ENCODE measurements around the gene ACADVL.

ACADVL gene

DNA sequence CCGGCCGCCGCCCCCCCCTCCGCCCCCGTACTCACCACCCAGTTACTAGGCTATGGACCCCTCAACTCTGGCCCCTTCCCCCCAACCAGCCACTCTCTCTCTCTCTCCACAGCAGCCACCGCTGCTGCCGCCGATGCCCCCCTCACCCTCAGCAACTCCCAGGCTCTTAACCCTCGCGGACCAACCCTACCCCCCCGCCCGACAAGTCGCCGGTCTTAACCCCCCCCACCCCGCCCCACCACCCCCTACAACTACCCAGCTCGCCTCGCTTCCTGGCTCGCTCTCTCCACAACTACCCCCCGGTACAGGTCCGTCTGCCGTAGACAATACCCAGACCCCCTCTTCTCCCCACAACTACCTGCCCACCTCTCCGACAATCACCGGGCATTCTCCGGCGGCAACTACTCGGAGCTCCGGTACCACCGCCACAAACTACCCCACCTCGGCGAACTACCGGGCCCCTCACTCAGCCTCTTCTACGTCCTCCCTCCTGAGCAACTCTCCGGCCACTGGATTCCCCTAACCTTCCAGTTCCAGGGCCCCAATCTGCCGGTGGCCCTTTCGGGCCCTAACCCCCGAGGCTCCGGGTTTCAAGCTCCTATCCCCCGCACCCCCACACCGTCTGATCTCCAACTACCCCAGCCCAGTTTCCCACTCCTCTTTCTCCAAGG is 18.8 kb downstream of the ACADVL start:
- DNase-seq (ENCODE audit: extremely low read depth, low read depth): no peak
- TF ChIP-seq, protein P1, sequence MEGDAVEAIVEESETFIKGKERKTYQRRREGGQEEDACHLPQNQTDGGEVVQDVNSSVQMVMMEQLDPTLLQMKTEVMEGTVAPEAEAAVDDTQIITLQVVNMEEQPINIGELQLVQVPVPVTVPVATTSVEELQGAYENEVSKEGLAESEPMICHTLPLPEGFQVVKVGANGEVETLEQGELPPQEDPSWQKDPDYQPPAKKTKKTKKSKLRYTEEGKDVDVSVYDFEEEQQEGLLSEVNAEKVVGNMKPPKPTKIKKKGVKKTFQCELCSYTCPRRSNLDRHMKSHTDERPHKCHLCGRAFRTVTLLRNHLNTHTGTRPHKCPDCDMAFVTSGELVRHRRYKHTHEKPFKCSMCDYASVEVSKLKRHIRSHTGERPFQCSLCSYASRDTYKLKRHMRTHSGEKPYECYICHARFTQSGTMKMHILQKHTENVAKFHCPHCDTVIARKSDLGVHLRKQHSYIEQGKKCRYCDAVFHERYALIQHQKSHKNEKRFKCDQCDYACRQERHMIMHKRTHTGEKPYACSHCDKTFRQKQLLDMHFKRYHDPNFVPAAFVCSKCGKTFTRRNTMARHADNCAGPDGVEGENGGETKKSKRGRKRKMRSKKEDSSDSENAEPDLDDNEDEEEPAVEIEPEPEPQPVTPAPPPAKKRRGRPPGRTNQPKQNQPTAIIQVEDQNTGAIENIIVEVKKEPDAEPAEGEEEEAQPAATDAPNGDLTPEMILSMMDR (IDR thresholded peaks at IDR 0.05; ENCODE audit: low read depth, low read length): no peak

DNA sequence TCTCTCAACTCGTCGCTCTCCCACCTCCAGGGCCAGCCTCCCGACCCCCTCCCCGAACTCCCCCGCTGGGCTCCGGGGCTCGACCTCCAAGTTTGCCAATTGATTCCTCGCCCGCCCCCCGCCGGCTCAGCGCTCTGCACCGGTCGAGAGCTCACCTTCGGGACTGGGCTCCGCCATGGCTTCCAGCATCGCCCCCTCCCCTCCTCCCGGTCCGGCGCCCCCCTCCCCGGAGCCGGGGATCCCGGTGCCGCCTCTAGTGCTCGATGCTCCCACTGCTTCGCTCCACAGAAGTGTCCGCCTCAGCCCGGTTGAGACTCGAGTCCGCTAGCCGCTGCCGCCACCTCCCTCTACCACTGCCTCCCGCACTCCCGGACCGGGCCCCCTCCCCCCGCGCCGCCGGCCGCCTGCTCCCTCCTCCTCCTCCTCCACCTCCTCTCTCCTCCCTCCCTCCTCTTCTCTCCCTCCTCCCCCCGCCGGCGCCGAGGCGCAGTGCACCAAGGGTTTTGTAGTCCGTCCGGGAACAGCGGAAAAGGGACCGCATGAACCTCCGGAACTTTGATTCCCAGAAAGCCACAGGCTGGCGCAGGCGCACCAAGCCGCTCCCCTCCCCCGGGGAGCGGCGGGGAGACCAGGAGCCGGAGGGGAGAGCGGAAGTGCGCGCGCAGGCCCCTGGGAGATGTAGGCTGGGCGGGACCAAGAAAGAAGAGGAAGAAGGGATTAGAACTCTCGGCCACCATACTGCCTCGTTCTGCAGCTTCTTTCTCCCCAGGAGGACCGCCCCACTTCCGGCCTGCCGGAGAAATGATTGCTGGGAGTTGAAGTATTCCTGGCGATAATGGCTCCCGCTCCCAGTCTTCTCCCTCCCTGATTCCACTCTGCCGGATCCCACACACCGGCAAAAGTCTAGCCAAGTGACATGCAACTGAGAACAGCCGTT is 19.6 kb downstream of the ACADVL start, which contains the start of gene PHF23:
TSS of gene PHF23 (minus strand) at position 367 of the 937 bp plus-strand sequence. CDS start at position 189, 178 bp downstream.
- DNase-seq (ENCODE audit: extremely low read depth, low read depth): peak; percentile 99
- TF ChIP-seq, protein P1 (IDR thresholded peaks at IDR 0.05; ENCODE audit: low read depth, low read length): no peak

GRCh38 chr17:7240375-7240774 is 20.6 kb downstream of the ACADVL start:
- TF ChIP-seq, protein P1 (IDR thresholded peaks at IDR 0.05; ENCODE audit: low read depth, low read length): no peak

DNA sequence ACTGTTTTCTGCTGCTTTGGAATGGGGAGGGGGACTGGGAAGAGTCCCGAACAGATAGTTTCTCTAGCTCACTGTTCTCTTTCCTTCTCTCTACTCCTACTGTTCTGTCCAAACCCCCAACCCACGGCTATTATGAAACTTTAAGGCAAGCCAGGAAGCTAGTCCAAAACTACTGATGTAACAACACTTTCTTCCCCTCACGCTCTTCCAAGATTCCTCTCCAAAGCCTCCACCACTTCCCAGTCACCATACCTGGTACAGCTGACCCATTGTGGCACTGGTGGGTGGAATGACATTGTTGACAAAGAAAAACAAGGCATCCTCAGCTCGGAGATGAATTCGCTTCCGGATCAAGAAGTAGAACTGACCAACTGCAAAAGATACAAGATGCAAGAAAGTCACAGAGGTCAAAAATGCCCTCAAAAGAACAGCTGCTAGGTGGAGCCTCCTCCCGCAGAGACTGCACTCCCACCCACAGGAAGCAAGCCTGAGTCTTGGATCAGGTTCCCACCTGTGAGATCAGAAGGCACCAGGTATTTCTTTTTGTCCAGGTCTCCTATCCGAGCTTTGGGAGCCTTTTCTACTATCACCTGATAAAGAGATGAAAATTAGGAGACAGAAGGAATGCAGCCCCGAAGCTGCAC is 21.5 kb downstream of the ACADVL start:
- DNase-seq (ENCODE audit: extremely low read depth, low read depth): no peak
- TF ChIP-seq, protein P1 (IDR thresholded peaks at IDR 0.05; ENCODE audit: low read depth, low read length): no peak

More at GRCh38 chr17:7240375-7240774, 20.6 kb downstream of the ACADVL start:
- no peak for DNase-seq (ENCODE audit: extremely low read depth, low read depth)

- TF ChIP-seq, protein P1 (IDR thresholded peaks at IDR 0.05; ENCODE audit: low read depth, low read length): no peak
- DNase-seq (ENCODE audit: extremely low read depth, low read depth): peak; percentile 83
Observed at GRCh38 chr17:7241783-7242716, 22.3 kb downstream of the ACADVL start, which contains the start of gene GABARAP. Gene GABARAP, minus strand, starts transcription at chr17:7242449. Its CDS starts 119 bp downstream, at chr17:7242330.

DNA sequence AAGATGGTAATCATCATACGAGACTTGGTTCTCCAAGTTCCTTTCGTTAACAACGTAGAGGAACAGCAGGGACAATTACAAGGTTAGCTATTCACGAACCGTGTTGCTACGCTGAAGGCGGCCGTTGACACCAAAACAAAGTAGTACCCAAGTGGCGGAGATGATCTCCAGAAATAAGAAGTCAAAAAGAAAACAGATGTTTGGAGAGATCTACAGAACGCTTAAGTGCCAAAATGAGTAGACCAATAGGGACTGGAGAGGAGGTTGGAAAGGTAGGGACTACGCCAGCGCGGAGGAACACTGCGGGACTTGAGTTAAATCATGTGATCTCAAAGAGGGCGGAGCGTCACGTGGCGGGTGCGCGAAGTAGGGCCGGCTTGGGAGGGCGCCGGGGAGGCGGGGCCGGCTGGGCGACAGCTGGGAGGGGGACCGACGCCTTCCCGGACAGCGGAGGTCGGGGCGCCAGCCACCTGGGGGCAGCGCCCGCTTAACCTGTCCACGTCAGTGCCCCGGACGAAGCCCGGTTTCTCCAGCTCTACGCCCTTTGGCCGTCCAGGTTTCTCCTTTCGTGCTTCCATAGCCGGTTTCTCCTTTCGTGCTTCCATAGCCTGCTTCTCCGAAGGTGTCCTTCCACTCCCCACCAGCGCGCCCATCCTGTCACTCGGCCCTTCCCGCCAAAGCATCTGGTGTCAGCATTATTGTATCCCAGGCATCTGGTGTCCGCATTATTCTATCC is 23.1 kb downstream of the ACADVL start:
- DNase-seq (ENCODE audit: extremely low read depth, low read depth): peak; percentile 94
- TF ChIP-seq, protein P1 (IDR thresholded peaks at IDR 0.05; ENCODE audit: low read depth, low read length): no peak

Measured in AG09319 (cell line).